Mesothelial cell of epicardium (in vitro differentiated cells): ENCODE results near the gene TP53TG5. TPM values are rescaled to one million over a fixed set of nuclear protein-coding genes. Genes with fewer than 3 reads are reported as not detected.

Experiments
- DNase-seq, 2 experiments: peaks; one replicate each; pipeline ENCODE4 v3.0.0; 2021; ENCODE audit warnings: low spot score in 2 of 2; ENCODE audit not compliant: unreplicated experiment in 2 of 2
- H3K27ac Mint-ChIP-seq: 2 replicates; pipeline ENCODE4 v1.8.0; 2021; ENCODE audit warnings: mixed read lengths
- H3K27me3 Mint-ChIP-seq: 2 replicates; pipeline ENCODE4 v1.8.0; 2021; ENCODE audit warnings: low read depth, mixed read lengths
- H3K36me3 Mint-ChIP-seq: 2 replicates; pipeline ENCODE4 v1.8.0; 2021; ENCODE audit warnings: mixed read lengths
- H3K4me1 Mint-ChIP-seq: 2 replicates; pipeline ENCODE4 v1.8.0; 2021; ENCODE audit warnings: mixed read lengths
- H3K4me3 Mint-ChIP-seq: 2 replicates; pipeline ENCODE4 v1.8.0; 2021; ENCODE audit warnings: mild to moderate bottlenecking, moderate library complexity, mixed read lengths
- H3K9me3 Mint-ChIP-seq: 2 replicates; pipeline ENCODE4 v1.8.0; 2021; ENCODE audit warnings: mixed read lengths
- CTCF ChIP-seq: fragments of 200-600 bp; sonication (generic); IDR thresholded peaks from one replicate; pipeline ENCODE4 v1.5.0; 2021; ENCODE audit warnings: antibody characterized with exemption; ENCODE audit not compliant: unreplicated experiment
- total RNA-seq: library from RNA; stranded (reverse); gene quantifications from 3 replicates; pipeline ENCODE4 v1.2.1, GENCODE V29; 2021

The TP53TG5 gene
- total RNA-seq, 1 donor from 2014 or later = not detected

DNA sequence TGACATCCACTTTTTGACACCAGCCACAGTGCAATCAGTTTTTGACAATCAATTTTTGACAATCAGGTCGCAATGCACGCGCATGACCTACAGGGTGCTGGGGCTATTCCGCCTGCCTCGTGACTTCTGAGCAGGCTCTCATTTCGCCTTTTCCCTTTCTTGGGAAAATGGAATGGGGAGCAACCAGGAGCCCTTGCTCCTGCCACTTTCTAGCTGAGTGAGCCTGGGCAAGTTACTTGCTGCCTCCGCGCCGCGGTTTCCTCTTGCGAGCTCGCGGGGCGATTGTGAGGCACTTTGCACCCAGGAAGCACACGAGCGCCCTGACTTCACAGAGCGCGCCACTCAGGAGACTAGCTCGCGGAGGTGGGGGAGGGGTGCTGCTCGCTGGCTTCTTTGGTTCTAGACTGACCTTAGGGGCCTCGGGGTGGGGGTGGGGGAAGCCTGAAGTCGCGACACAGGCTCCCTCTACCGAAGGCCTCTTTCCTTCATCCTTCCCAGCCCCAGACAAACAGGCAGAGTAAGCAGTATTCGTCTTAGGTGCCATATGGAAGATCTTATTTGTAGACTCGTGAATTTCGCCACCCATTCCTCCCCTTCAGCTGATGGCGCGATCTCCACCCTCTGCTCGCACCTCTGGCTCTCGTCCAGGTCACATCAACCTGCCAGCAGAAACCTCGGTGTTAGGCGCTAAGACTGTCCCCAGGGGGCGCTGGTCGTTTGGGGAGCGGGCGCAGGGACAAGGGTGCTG is 4.6 kb downstream of the TP53TG5 start:
- Mint-ChIP-seq H3K36me3 (peaks cover 2% of the 10 kb centered on the region), H3K4me1 (peaks cover 2% of the 10 kb centered on the region), H3K27me3 (no peaks in the 10 kb centered on the region), H3K9me3 (no peaks in the 10 kb centered on the region), H3K27ac (peak overlapping the region; percentile 68), H3K4me3 (peak overlapping the region; percentile 83)
- TF ChIP-seq CTCF = peak; percentile 78
- peak; percentile 74 to 89 for DNase-seq

DNA sequence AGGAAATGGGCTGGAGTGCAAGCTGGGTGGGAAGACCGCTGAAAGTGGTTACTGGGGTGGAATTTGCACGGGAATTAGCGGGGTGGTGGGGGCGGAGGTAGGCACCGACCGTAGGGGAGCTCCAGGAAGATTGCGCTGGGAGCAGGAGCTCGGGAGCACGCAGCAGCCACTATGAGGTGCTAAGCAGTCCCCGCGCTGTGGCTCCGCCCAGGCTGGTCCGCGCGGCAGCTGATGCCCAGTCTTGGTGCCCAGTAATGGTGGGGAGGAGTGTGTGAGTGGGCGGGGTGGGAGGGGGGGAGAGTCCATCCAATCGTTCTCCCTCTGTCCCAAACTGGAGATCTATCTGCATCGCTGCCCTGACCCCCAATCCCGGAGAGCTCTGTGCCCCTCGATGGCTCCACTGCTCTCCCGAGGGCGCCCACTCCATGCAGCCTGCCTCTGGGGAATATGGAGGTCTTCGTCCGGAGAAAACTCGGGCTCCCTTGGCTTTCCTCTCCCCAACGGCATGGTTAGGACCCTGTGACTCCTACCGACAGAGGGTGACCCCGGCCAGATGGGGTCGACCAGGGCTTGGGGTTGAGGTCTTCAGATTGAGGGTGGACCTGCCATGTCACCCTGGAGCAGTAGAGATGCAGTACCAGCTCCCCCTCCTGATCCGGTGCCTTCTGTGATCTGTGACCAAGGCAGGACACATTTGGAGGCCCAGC is 5.3 kb downstream of the TP53TG5 start:
- no peaks in the 10 kb centered on the region for H3K27me3 Mint-ChIP-seq
- H3K4me1 Mint-ChIP-seq = peaks cover 2% of the 10 kb centered on the region
- H3K4me3 Mint-ChIP-seq = peak overlapping the region; percentile 83
- H3K36me3 Mint-ChIP-seq = peaks cover 5% of the 10 kb centered on the region
- H3K27ac Mint-ChIP-seq = no peak overlapping the region
- DNase-seq = no peak
- no peaks in the 10 kb centered on the region for H3K9me3 Mint-ChIP-seq
- TF ChIP-seq CTCF = no peak

- DNase-seq = no peak
- Mint-ChIP-seq H3K27ac (no peak overlapping the region), H3K9me3 (no peaks in the 10 kb centered on the region), H3K4me1 (peaks cover 2% of the 10 kb centered on the region), H3K4me3 (peak overlapping the region; percentile 31), H3K27me3 (no peaks in the 10 kb centered on the region), H3K36me3 (peaks cover 9% of the 10 kb centered on the region)
- TF ChIP-seq CTCF = no peak
Observed at GRCh38 chr20:45372241-45372640, 5.9 kb downstream of the TP53TG5 start.

GRCh38 chr20:45370571-45371160 is 7.5 kb downstream of the TP53TG5 start:
- H3K36me3 Mint-ChIP-seq = peaks cover 18% of the 10 kb centered on the region
- H3K27ac Mint-ChIP-seq = no peak overlapping the region
- DNase-seq = no peak
- H3K4me1 Mint-ChIP-seq = peaks cover 2% of the 10 kb centered on the region
- no peaks in the 10 kb centered on the region for H3K27me3 Mint-ChIP-seq
- H3K4me3 Mint-ChIP-seq = no peak overlapping the region
- no peak for TF ChIP-seq CTCF
- no peaks in the 10 kb centered on the region for H3K9me3 Mint-ChIP-seq

DNA sequence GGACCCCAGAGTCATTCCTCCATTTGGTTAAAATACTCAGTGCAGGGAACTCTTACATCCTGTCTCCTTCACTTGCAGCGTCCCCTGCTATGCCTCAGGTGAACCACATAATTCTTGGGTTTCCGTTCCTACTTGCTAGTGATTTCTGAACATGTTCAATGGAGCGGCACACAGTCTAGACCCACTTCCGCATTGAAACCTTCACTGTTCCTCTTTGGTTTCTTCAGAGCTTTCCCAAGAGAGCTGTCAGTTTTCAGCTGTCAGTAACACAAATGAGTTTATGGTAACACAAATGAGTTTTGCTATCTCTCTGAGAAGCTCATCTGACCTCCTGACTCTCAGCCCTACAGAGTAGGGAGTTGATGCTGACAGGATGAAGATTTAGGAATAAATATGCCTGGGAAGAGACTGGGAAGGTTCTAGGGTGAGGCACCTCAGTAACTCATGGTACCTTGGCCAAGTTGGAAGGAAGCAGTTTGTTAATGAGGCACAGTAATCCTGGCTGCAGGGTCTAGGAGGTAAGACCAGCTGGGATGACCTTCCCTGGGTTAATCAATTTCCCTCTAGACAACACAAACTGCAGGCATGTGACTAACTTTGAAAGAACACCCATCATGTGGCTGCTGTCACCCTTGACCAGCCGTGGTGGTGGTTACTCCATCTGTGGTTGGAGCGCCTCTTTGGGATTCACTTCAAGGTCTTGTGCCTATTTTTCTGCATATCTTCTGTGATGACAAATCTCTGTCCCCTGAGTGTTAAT is 9.7 kb downstream of the TP53TG5 start:
- no peak overlapping the region for H3K4me3 Mint-ChIP-seq
- no peak for DNase-seq
- H3K36me3 Mint-ChIP-seq = peaks cover 18% of the 10 kb centered on the region
- no peaks in the 10 kb centered on the region for H3K27me3 Mint-ChIP-seq
- no peak overlapping the region for H3K27ac Mint-ChIP-seq
- H3K4me1 Mint-ChIP-seq = peaks cover 12% of the 10 kb centered on the region
- no peak for TF ChIP-seq CTCF
- no peaks in the 10 kb centered on the region for H3K9me3 Mint-ChIP-seq
